IMR-90 (cell line): Measurements from ENCODE around the gene ST3GAL3. TPM values are rescaled to one million over a fixed set of nuclear protein-coding genes. Genes with fewer than 3 reads are reported as not detected.

Experiments used
- CHD1 ChIP-seq: IDR thresholded peaks from 2 replicates; pipeline ENCODE4 v1.6.1; 2012; ENCODE audit warnings: low read depth, low read length, improper control_type of control experiment
- NFE2L2 ChIP-seq: fragments of 150-350 bp; IDR thresholded peaks from 2 replicates; pipeline ENCODE4 v1.6.1; 2016; ENCODE audit warnings: low read depth, mild to moderate bottlenecking, low read length
- SMC3 ChIP-seq: fragments of 150-350 bp; IDR thresholded peaks from 2 replicates; pipeline ENCODE4 v1.6.1; 2016; ENCODE audit warnings: low read depth, mild to moderate bottlenecking, antibody characterized with exemption, low read length, moderate library complexity
- polyA plus RNA-seq, 3 experiments: library from polyadenylated mRNA; depleted of rRNA; stranded (reverse); fragments of >200 nt; gene quantifications; 2 replicates each; pipeline ENCODE4 v1.2.3, GENCODE V29; 2012; ENCODE audit warnings: low replicate concordance in 1 of 3
- total RNA-seq: library from RNA; depleted of rRNA; stranded (reverse); fragments of >200 nt; gene quantifications from 2 replicates; pipeline ENCODE4 v1.2.3, GENCODE V29; 2012

Gene ST3GAL3
- total and polyA plus RNA-seq, 2 of the 4 experiments (the other 2 are of a cell fraction): 12.0 to 14.8 TPM

- TF ChIP-seq SMC3 (no peak), NFE2L2 (no peak), CHD1 (no peak)
Measured at GRCh38 chr1:43933386-43934100, 226.2 kb downstream of the ST3GAL3 start, which contains the start of gene ARTN (continued).
